ENCODE results near the gene DOK4.
"Not testable (repeated sequence)": the region's sequence is repeated elsewhere in the genome, so short reads cannot be mapped to it uniquely, and the experiment has no call there.

DOK4 gene

GRCh38 chr16:57439947-57440346 is 46.3 kb downstream of the DOK4 start:
- DNase-seq = not testable (repeated sequence)

- no peak for DNase-seq
Observed at GRCh38 chr16:57435838-57436237, 50.5 kb downstream of the DOK4 start.

- DNase-seq = no peak
Observed at GRCh38 chr16:57434003-57434402, 52.3 kb downstream of the DOK4 start.

- no peak for DNase-seq
Observed at GRCh38 chr16:57432989-57433388, 53.3 kb downstream of the DOK4 start.

GRCh38 chr16:57432505-57432904 is 53.8 kb downstream of the DOK4 start:
- DNase-seq = no peak

- DNase-seq = no peak
Observed at GRCh38 chr16:57430955-57431354, 55.3 kb downstream of the DOK4 start.

- no peak for DNase-seq
Observed at GRCh38 chr16:57427824-57428223, 58.5 kb downstream of the DOK4 start.

GRCh38 chr16:57427307-57427706 is 59.0 kb downstream of the DOK4 start:
- no peak for DNase-seq

GRCh38 chr16:57426356-57426755 is 59.9 kb downstream of the DOK4 start:
- DNase-seq = no peak

- DNase-seq = no peak
Observed at GRCh38 chr16:57424583-57424982, 61.7 kb downstream of the DOK4 start.

- DNase-seq = no peak
Observed at GRCh38 chr16:57423152-57423551, 63.1 kb downstream of the DOK4 start.

GRCh38 chr16:57422026-57422944 is 64.0 kb downstream of the DOK4 start:
- no peak for DNase-seq

Data from CD4-positive, alpha-beta T cell treated with Interleukin-21 for 1 hour (primary cell).